ENCODE measurements around the gene ADGRB3.

- TF ChIP-seq POLR2A (IDR thresholded peaks at IDR 0.05; ENCODE audit: low read length): no peak
- no peak for TF ChIP-seq GATA1 (IDR thresholded peaks at IDR 0.05; ENCODE audit: low read depth, low read length)
These were observed 678.9 kb downstream of the ADGRB3 start for GRCh38 chr6:69314001-69314400.
